KMS-11 (cell line): ENCODE data around the gene ZC2HC1B.

Source experiments
- H2AFZ ChIP-seq: fragments of 200-600 bp; sonication (generic); 2 replicates; pipeline ENCODE4 v1.6.1; 2016; ENCODE audit warnings: antibody characterized with exemption, mixed run types, low read depth
- H3K27ac ChIP-seq: fragments of 200-600 bp; sonication (generic); 2 replicates; pipeline ENCODE4 v1.6.1; 2016; ENCODE audit warnings: mild to moderate bottlenecking, mixed run types
- H3K27me3 ChIP-seq: fragments of 200-600 bp; sonication (generic); 2 replicates; pipeline ENCODE4 v1.6.1; 2017; ENCODE audit warnings: mild to moderate bottlenecking, low read depth, mixed run types, moderate library complexity; ENCODE audit not compliant: insufficient read depth
- H3K36me3 ChIP-seq: fragments of 200-600 bp; sonication (generic); 2 replicates; pipeline ENCODE4 v1.6.1; 2017; ENCODE audit warnings: mild to moderate bottlenecking, mixed run types; ENCODE audit not compliant: insufficient read depth
- H3K4me1 ChIP-seq: fragments of 200-600 bp; sonication (generic); 2 replicates; pipeline ENCODE4 v1.6.1; 2016; ENCODE audit warnings: mild to moderate bottlenecking, low read depth, mixed run types; ENCODE audit not compliant: poor library complexity, severe bottlenecking
- H3K4me2 ChIP-seq: fragments of 200-600 bp; sonication (generic); 2 replicates; pipeline ENCODE4 v1.7.0; 2016; ENCODE audit warnings: mild to moderate bottlenecking, mixed run types
- H3K4me3 ChIP-seq: fragments of 200-600 bp; sonication (generic); IDR thresholded peaks from 2 replicates; pipeline ENCODE4 v1.6.1; 2017; ENCODE audit warnings: low read depth, low read length, mixed read lengths; ENCODE audit not compliant: insufficient read depth
- H3K79me2 ChIP-seq: fragments of 200-600 bp; sonication (generic); 2 replicates; pipeline ENCODE4 v1.6.1; 2016; ENCODE audit warnings: low read depth, mixed run types; ENCODE audit not compliant: insufficient read depth
- H3K9ac ChIP-seq: fragments of 200-600 bp; sonication (generic); 2 replicates; pipeline ENCODE4 v1.6.1; 2016; ENCODE audit warnings: mild to moderate bottlenecking, mixed run types
- H4K20me1 ChIP-seq: fragments of 200-600 bp; sonication (generic); 2 replicates; pipeline ENCODE4 v1.6.1; 2016; ENCODE audit warnings: mild to moderate bottlenecking, mixed run types; ENCODE audit not compliant: insufficient read depth
- CTCF ChIP-seq: fragments of 200-600 bp; sonication (generic); conservative IDR thresholded peaks from 2 replicates; pipeline ENCODE4 v1.6.1; 2017; ENCODE audit warnings: low read depth, mild to moderate bottlenecking, antibody characterized with exemption, low read length, moderate library complexity, mixed read lengths

Gene ZC2HC1B

DNA sequence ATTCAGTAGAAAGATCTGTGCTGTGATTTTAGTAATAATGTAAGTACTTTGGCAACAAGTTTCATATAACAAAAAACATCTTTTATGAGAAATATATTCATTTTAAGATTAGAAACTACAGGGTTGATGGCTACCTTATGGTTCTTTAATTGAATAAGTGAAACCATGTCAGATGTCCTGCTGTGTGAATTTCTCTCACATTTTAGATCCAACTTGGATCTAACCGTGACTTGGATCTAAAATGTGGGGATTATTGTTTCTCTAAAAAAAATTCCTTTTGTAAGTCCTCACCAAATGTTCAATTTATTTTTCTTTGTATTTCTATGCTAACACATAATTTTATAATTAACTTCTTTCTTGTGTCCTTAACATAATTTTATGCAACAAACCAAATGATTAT, 30.4 kb downstream of the ZC2HC1B start:
- H3K4me1 ChIP-seq = peaks cover 6% of the 10 kb centered on the region
- no peak for TF ChIP-seq CTCF
- H3K36me3 ChIP-seq = no peaks in the 10 kb centered on the region
- H3K79me2 ChIP-seq = no peaks in the 10 kb centered on the region
- no peaks in the 10 kb centered on the region for H4K20me1 ChIP-seq
- no peak overlapping the region for H3K4me2 ChIP-seq
- no peak overlapping the region for H2AFZ ChIP-seq
- no peak overlapping the region for H3K9ac ChIP-seq
- no peaks in the 10 kb centered on the region for H3K27me3 ChIP-seq
- H3K27ac ChIP-seq = no peak overlapping the region
- H3K4me3 ChIP-seq = no peak overlapping the region

- peaks cover 16% of the 10 kb centered on the region for H3K4me1 ChIP-seq
- no peak overlapping the region for H3K9ac ChIP-seq
- no peaks in the 10 kb centered on the region for H4K20me1 ChIP-seq
- no peaks in the 10 kb centered on the region for H3K27me3 ChIP-seq
- H2AFZ ChIP-seq = peak overlapping the region; percentile 16; the same call in 1 of the 2 replicates
- no peak for TF ChIP-seq CTCF
- no peaks in the 10 kb centered on the region for H3K36me3 ChIP-seq
- no peak overlapping the region for H3K4me2 ChIP-seq
- no peaks in the 10 kb centered on the region for H3K79me2 ChIP-seq
- no peak overlapping the region for H3K4me3 ChIP-seq
- H3K27ac ChIP-seq = no peak overlapping the region
These were observed 32.0 kb downstream of the ZC2HC1B start for GRCh38 chr6:143896126-143896860.

DNA sequence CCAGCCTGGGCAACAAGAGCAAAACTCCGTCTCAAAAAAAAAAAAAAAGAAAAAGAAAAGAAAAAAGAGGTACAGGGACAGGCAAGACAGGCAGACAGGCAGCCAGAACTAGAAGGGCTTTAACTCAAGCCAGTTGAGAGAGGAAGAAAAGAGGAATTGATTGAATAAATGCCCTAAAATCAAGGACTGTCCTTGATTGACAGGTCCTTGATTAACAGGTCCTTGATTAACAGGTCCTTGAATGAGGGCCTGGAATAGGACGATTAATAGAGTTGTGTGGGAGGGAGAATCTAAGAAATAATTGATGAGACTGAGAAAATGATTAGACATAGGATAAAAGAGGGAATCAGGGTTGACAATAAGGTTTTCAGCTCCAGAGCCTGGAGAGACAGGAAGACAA, 36.1 kb downstream of the ZC2HC1B start:
- TF ChIP-seq CTCF = no peak
- Histone ChIP-seq H3K27ac (no peak overlapping the region), H3K4me2 (no peak overlapping the region), H3K9ac (no peak overlapping the region), H2AFZ (no peak overlapping the region), H3K4me3 (no peak overlapping the region), H4K20me1 (no peaks in the 10 kb centered on the region), H3K36me3 (no peaks in the 10 kb centered on the region), H3K79me2 (no peaks in the 10 kb centered on the region), H3K27me3 (no peaks in the 10 kb centered on the region), H3K4me1 (peaks cover 49% of the 10 kb centered on the region)

DNA sequence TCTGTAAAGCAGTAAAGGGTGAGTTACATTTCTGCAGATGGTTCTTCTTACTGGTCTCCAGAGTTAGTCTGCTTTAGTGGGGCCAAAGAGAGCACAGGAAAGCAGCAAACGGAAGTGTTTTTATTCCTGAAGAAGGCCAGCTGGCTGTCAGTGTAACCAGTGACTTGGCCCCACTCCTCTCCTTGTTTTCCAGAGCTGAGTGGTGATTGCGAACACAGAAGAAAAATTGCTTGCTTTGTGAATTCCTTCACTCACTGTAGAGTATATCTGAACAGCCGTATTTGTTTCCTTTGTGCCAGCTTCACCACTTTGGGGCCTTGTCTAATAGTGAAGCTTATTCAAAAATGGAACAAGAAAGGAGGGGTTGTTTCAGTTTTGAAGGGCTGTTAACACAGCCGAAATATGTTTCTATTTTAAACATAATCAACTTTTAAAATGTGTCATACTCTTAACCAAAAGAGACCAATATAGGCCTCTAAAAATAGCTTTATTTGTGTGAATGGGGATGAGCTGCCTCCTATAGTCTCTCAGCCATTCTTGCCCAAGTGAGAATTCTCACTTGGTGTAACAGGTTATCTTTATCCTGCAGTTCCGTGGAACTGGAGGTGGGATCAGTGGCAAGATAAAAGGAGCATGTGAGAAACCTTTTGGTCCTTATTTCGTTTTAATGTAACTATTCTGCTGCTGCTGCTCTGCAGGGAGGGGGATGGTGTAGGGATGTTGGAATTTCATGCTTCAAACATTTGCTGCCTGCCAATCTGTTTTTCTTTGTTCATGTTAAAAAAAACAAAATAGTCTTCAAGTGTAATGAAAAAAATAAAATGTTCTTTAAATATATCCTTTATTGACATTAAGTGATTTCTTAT, 37.8 kb downstream of the ZC2HC1B start:
- Histone ChIP-seq H3K4me2 (peak overlapping the region; percentile 50), H3K27ac (peak overlapping the region; percentile 76), H2AFZ (peak overlapping the region; percentile 39)

More for the DNA sequence above, 37.8 kb downstream of the ZC2HC1B start:
- no peaks in the 10 kb centered on the region for H3K27me3 ChIP-seq
- no peaks in the 10 kb centered on the region for H3K36me3 ChIP-seq
- H4K20me1 ChIP-seq = no peaks in the 10 kb centered on the region
- peaks cover 43% of the 10 kb centered on the region for H3K4me1 ChIP-seq
- TF ChIP-seq CTCF = no peak
- H3K9ac ChIP-seq = peak overlapping the region; percentile 29; the same call in 1 of the 2 replicates
- H3K4me3 ChIP-seq = no peak overlapping the region
- no peaks in the 10 kb centered on the region for H3K79me2 ChIP-seq
